GM23338 (cell line): Measurements from ENCODE around the gene MTCL1. TPM values are rescaled to one million over a fixed set of nuclear protein-coding genes. Genes with fewer than 3 reads are reported as not detected.

Experiments
- ATAC-seq: fragments of 200-7000 bp; cut with Tn5 transposase; 3 replicates; pipeline ENCODE4 v1.9.1; 2020
- DNase-seq: peaks from one replicate; pipeline ENCODE4 v3.0.0-alpha.2; 2015; ENCODE audit warnings: low spot score
- H2AFZ ChIP-seq: fragments of 200-600 bp; sonication (generic); 2 replicates; pipeline ENCODE4 v1.8.0; 2016; ENCODE audit warnings: antibody characterized with exemption, mild to moderate bottlenecking, moderate library complexity
- H3F3A ChIP-seq: fragments of 200-600 bp; sonication (generic); replicated peaks from 2 replicates; pipeline ENCODE4 v1.8.0; 2017; ENCODE audit warnings: antibody characterized with exemption, mixed run types, low read depth
- H3K27ac ChIP-seq: fragments of 200-600 bp; sonication (generic); 2 replicates; pipeline ENCODE4 v1.6.1; 2016; ENCODE audit warnings: low read depth
- H3K27me3 ChIP-seq: fragments of 200-600 bp; sonication (generic); 2 replicates; pipeline ENCODE4 v1.8.0; 2016; ENCODE audit warnings: mild to moderate bottlenecking, mixed run types, moderate library complexity; ENCODE audit not compliant: insufficient read depth
- H3K36me3 ChIP-seq: fragments of 200-600 bp; sonication (generic); 2 replicates; pipeline ENCODE4 v1.8.0; 2016; ENCODE audit warnings: mild to moderate bottlenecking; ENCODE audit not compliant: insufficient read depth
- H3K4me1 ChIP-seq: fragments of 200-600 bp; sonication (generic); 2 replicates; pipeline ENCODE4 v1.8.0; 2016; ENCODE audit warnings: mild to moderate bottlenecking, moderate library complexity; ENCODE audit not compliant: insufficient read depth
- H3K4me2 ChIP-seq: fragments of 200-600 bp; sonication (generic); 2 replicates; pipeline ENCODE4 v1.7.1; 2017; ENCODE audit warnings: mixed run types
- H3K4me3 ChIP-seq: fragments of 200-600 bp; sonication (generic); 2 replicates; pipeline ENCODE4 v1.6.1; 2016; ENCODE audit warnings: mixed run types
- H3K79me2 ChIP-seq: fragments of 200-600 bp; sonication (generic); replicated peaks from 2 replicates; pipeline ENCODE4 v1.8.0; 2017; ENCODE audit warnings: mild to moderate bottlenecking; ENCODE audit not compliant: insufficient read depth
- H3K9me2 ChIP-seq: fragments of 200-600 bp; sonication (generic); 2 replicates; pipeline ENCODE4 v1.8.0; 2017; ENCODE audit not compliant: insufficient read depth
- H4K20me1 ChIP-seq: fragments of 200-600 bp; sonication (generic); replicated peaks from 2 replicates; pipeline ENCODE4 v1.8.0; 2017; ENCODE audit warnings: mild to moderate bottlenecking; ENCODE audit not compliant: insufficient read depth
- H3K27ac Mint-ChIP-seq: 2 replicates; pipeline ENCODE4 v1.8.0; 2020; ENCODE audit warnings: inconsistent platforms, mild to moderate bottlenecking, moderate library complexity, mixed read lengths
- H3K27me3 Mint-ChIP-seq: 3 replicates; pipeline ENCODE4 v1.8.0; 2022; ENCODE audit warnings: low read depth, mild to moderate bottlenecking, moderate library complexity, mixed read lengths, inconsistent platforms; ENCODE audit not compliant: insufficient read depth, poor library complexity
- H3K36me3 Mint-ChIP-seq: 3 replicates; pipeline ENCODE4 v1.8.0; 2021; ENCODE audit warnings: low read depth, mild to moderate bottlenecking, inconsistent platforms, moderate library complexity, mixed read lengths
- H3K4me1 Mint-ChIP-seq: 3 replicates; pipeline ENCODE4 v1.8.0; 2020; ENCODE audit warnings: mild to moderate bottlenecking, inconsistent platforms, mixed read lengths
- H3K4me3 Mint-ChIP-seq: 3 replicates; pipeline ENCODE4 v1.8.0; 2021; ENCODE audit warnings: moderate library complexity, mild to moderate bottlenecking, inconsistent platforms, mixed read lengths
- H3K9me3 Mint-ChIP-seq: 3 replicates; pipeline ENCODE4 v1.8.0; 2020; ENCODE audit warnings: moderate library complexity, mild to moderate bottlenecking, inconsistent platforms, mixed read lengths
- CREB1 ChIP-seq: fragments of 250-450 bp; sonication (Bioruptor Pico); IDR thresholded peaks from 2 replicates; pipeline ENCODE4 v1.5.0; 2020; ENCODE audit warnings: low read depth, mild to moderate bottlenecking, moderate library complexity
- EZH2 ChIP-seq: fragments of 200-600 bp; sonication (generic); IDR thresholded peaks from one replicate; pipeline ENCODE4 v1.8.0; 2017; ENCODE audit warnings: antibody characterized with exemption, mild to moderate bottlenecking, low read depth; ENCODE audit not compliant: unreplicated experiment
- JUNB ChIP-seq: IDR thresholded peaks from one replicate; pipeline ENCODE4 v1.6.1; 2016; ENCODE audit warnings: antibody characterized with exemption; ENCODE audit not compliant: unreplicated experiment
- NANOG ChIP-seq: IDR thresholded peaks from 2 replicates; pipeline ENCODE4 v1.6.1; 2016; ENCODE audit warnings: antibody characterized with exemption, borderline replicate concordance
- POLR2AphosphoS5 ChIP-seq: IDR thresholded peaks from 2 replicates; pipeline ENCODE4 v1.6.1; 2016; ENCODE audit warnings: antibody characterized with exemption, low read depth
- STAT1 ChIP-seq: IDR thresholded peaks from one replicate; pipeline ENCODE4 v1.6.1; 2016; ENCODE audit warnings: antibody characterized with exemption; ENCODE audit not compliant: unreplicated experiment
- ZNF114 ChIP-seq: fragments of 250-450 bp; sonication (Bioruptor Pico); IDR thresholded peaks from 2 replicates; pipeline ENCODE4 v1.5.0; 2020; ENCODE audit warnings: mild to moderate bottlenecking, moderate library complexity
- ZNF331 ChIP-seq: fragments of 250-450 bp; sonication (Bioruptor Pico); IDR thresholded peaks from 2 replicates; pipeline ENCODE4 v1.5.0; 2020; ENCODE audit warnings: low read depth, mild to moderate bottlenecking, moderate library complexity
- ZNF462 ChIP-seq: fragments of 250-450 bp; sonication (Bioruptor Pico); IDR thresholded peaks from 2 replicates; pipeline ENCODE4 v1.5.0; 2020; ENCODE audit warnings: mild to moderate bottlenecking, moderate library complexity
- polyA plus RNA-seq: library from polyadenylated mRNA; unstranded; fragments of >200 nt; fragmentation: Nextera tagmentation; extraction: Ambion mirVana; gene quantifications from 2 replicates; pipeline ENCODE4 v1.2.1, GENCODE V29; 2016
- total RNA-seq: library from RNA; depleted of rRNA; stranded (reverse); fragments of >200 nt; shearing (Covaris generic); gene quantifications from 2 replicates; pipeline ENCODE4 v1.2.3, GENCODE V29; 2014
- TF ChIP-seq, protein P1 (sequence below), 2 experiments: fragments of 200-600 bp in 1 of 2; sonication (generic) in 1 of 2; conservative IDR thresholded peaks; 2 replicates each; pipeline versions ENCODE4 v1.5.1 to v1.6.1; 2016 to 2017; ENCODE audit warnings: antibody characterized with exemption in 2 of 2, low read depth in 2 of 2, mild to moderate bottlenecking in 2 of 2, moderate library complexity in 1 of 2
- TF ChIP-seq, protein P2 (sequence below): IDR thresholded peaks from 2 replicates; pipeline ENCODE4 v1.6.1; 2016; ENCODE audit warnings: antibody characterized with exemption
- TF ChIP-seq, protein P3 (sequence below): IDR thresholded peaks from one replicate; pipeline ENCODE4 v1.6.1; 2018; ENCODE audit warnings: antibody characterized with exemption; ENCODE audit not compliant: unreplicated experiment

Gene MTCL1
- total and polyA plus RNA-seq, 2 experiments from 2014 or later = 14.4 to 45.0 TPM

DNA sequence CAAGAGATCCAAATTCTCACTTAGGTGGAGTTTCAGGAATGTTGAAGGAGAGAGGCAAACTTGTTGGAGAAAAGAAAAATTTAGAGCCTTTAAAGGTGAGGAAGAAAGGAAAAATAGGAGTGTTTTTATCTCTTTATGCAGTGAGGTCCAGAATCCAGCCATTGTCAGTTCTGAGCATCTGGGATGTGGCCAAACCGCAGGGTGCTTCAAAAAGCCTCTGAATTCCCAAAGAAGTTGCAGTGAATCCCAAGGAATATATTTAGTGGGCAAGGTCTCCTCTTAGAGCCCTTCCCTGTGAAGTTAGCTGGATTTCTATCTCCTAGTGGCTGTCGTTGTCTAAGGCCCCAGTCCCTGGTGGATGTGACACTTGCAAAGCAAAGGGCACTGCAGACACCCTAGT, 51.2 kb downstream of the MTCL1 start (continued):
- TF ChIP-seq ZNF462 (CRISPR knock-in tag) = no peak

GRCh38 chr18:8757396-8757997, 52.1 kb downstream of the MTCL1 start:
- Histone ChIP-seq H2AFZ (no peak overlapping the region), H3K4me3 (no peak overlapping the region), H3K9me2 (peaks cover 2% of the 10 kb centered on the region; the same call in 1 of the 2 replicates), H3F3A (no peaks in the 10 kb centered on the region), H3K79me2 (peaks cover 19% of the 10 kb centered on the region; the same call in 1 of the 2 replicates), H4K20me1 (no peaks in the 10 kb centered on the region), H3K4me2 (no peak overlapping the region), H3K27ac (no peak overlapping the region), H3K27me3 (no peaks in the 10 kb centered on the region), H3K36me3 (peaks cover 4% of the 10 kb centered on the region; the same call in 1 of the 2 replicates), H3K4me1 (no peaks in the 10 kb centered on the region; the same call in 1 of the 2 replicates)
- Mint-ChIP-seq H3K9me3 (peaks cover 13% of the 10 kb centered on the region), H3K27me3 (no peaks in the 10 kb centered on the region), H3K36me3 (peaks cover 50% of the 10 kb centered on the region), H3K4me1 (peaks cover 7% of the 10 kb centered on the region), H3K27ac (no peak overlapping the region), H3K4me3 (no peak overlapping the region)
- DNase-seq = no peak
- ATAC-seq = no peak
- no peak for TF ChIP-seq ZNF331 (CRISPR knock-in tag)
- TF ChIP-seq STAT1 = no peak
- TF ChIP-seq, protein P1, sequence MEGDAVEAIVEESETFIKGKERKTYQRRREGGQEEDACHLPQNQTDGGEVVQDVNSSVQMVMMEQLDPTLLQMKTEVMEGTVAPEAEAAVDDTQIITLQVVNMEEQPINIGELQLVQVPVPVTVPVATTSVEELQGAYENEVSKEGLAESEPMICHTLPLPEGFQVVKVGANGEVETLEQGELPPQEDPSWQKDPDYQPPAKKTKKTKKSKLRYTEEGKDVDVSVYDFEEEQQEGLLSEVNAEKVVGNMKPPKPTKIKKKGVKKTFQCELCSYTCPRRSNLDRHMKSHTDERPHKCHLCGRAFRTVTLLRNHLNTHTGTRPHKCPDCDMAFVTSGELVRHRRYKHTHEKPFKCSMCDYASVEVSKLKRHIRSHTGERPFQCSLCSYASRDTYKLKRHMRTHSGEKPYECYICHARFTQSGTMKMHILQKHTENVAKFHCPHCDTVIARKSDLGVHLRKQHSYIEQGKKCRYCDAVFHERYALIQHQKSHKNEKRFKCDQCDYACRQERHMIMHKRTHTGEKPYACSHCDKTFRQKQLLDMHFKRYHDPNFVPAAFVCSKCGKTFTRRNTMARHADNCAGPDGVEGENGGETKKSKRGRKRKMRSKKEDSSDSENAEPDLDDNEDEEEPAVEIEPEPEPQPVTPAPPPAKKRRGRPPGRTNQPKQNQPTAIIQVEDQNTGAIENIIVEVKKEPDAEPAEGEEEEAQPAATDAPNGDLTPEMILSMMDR (conservative IDR thresholded peaks at IDR 0.05; ENCODE audit: low read depth in 2 of 2) = no peak
- TF ChIP-seq, protein P2, sequence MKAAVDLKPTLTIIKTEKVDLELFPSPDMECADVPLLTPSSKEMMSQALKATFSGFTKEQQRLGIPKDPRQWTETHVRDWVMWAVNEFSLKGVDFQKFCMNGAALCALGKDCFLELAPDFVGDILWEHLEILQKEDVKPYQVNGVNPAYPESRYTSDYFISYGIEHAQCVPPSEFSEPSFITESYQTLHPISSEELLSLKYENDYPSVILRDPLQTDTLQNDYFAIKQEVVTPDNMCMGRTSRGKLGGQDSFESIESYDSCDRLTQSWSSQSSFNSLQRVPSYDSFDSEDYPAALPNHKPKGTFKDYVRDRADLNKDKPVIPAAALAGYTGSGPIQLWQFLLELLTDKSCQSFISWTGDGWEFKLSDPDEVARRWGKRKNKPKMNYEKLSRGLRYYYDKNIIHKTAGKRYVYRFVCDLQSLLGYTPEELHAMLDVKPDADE = no peak
- TF ChIP-seq EZH2 = no peak
- TF ChIP-seq POLR2AphosphoS5 = no peak
- TF ChIP-seq, protein P3, sequence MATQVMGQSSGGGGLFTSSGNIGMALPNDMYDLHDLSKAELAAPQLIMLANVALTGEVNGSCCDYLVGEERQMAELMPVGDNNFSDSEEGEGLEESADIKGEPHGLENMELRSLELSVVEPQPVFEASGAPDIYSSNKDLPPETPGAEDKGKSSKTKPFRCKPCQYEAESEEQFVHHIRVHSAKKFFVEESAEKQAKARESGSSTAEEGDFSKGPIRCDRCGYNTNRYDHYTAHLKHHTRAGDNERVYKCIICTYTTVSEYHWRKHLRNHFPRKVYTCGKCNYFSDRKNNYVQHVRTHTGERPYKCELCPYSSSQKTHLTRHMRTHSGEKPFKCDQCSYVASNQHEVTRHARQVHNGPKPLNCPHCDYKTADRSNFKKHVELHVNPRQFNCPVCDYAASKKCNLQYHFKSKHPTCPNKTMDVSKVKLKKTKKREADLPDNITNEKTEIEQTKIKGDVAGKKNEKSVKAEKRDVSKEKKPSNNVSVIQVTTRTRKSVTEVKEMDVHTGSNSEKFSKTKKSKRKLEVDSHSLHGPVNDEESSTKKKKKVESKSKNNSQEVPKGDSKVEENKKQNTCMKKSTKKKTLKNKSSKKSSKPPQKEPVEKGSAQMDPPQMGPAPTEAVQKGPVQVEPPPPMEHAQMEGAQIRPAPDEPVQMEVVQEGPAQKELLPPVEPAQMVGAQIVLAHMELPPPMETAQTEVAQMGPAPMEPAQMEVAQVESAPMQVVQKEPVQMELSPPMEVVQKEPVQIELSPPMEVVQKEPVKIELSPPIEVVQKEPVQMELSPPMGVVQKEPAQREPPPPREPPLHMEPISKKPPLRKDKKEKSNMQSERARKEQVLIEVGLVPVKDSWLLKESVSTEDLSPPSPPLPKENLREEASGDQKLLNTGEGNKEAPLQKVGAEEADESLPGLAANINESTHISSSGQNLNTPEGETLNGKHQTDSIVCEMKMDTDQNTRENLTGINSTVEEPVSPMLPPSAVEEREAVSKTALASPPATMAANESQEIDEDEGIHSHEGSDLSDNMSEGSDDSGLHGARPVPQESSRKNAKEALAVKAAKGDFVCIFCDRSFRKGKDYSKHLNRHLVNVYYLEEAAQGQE = no peak
- TF ChIP-seq NANOG = no peak
- no peak for TF ChIP-seq JUNB
- TF ChIP-seq CREB1 = no peak
- no peak for TF ChIP-seq ZNF114 (CRISPR knock-in tag)
